ENCODE data around the gene C1QTNF8. TPM values are rescaled to one million over a fixed set of nuclear protein-coding genes. Genes with fewer than 3 reads are reported as not detected.

The C1QTNF8 gene
- total RNA-seq, 1 donor from 2014 or later, result not detected

GRCh38 chr16:1067629-1068028 lies 28.4 kb downstream of the C1QTNF8 start:
- ChIA-PET CTCF (no interaction called here), POLR2A (no interaction called here)
- no peak for TF ChIP-seq CTCF (IDR thresholded peaks at IDR 0.05)
- intact Hi-C loops (cut with micrococcal nuclease), result no loop called here
- no peak for ATAC-seq (ENCODE audit: low read depth)
- Mint-ChIP-seq H3K27ac (no peak overlapping the region), H3K9me3 (no peaks in the 10 kb centered on the region), H3K4me1 (no peaks in the 10 kb centered on the region), H3K36me3 (ENCODE audit: low read depth) (no peaks in the 10 kb centered on the region), H3K27me3 (peaks cover 27% of the 10 kb centered on the region), H3K4me3 (no peak overlapping the region)
- no peak for DNase-seq

- Mint-ChIP-seq H3K4me1 (no peaks in the 10 kb centered on the region), H3K4me3 (no peak overlapping the region), H3K9me3 (no peaks in the 10 kb centered on the region), H3K27me3 (peaks cover 21% of the 10 kb centered on the region), H3K36me3 (ENCODE audit: low read depth) (no peaks in the 10 kb centered on the region), H3K27ac (no peak overlapping the region)
- ChIA-PET POLR2A (no interaction called here), CTCF (no interaction called here)
- no peak for TF ChIP-seq CTCF (IDR thresholded peaks at IDR 0.05)
- intact Hi-C loops (cut with micrococcal nuclease), result no loop called here
- ATAC-seq (ENCODE audit: low read depth) (no peak), DNase-seq (no peak)
These were observed 29.4 kb downstream of the C1QTNF8 start for GRCh38 chr16:1066584-1067172.

GRCh38 chr16:1065469-1066128 lies 30.4 kb downstream of the C1QTNF8 start:
- TF ChIP-seq CTCF (IDR thresholded peaks at IDR 0.05), result no peak
- ChIA-PET CTCF (no interaction called here), POLR2A (no interaction called here)
- no peaks in the 10 kb centered on the region for H3K36me3 Mint-ChIP-seq (ENCODE audit: low read depth)
- no peaks in the 10 kb centered on the region for H3K9me3 Mint-ChIP-seq
- no peak for ATAC-seq (ENCODE audit: low read depth)
- intact Hi-C loops (cut with micrococcal nuclease), result no loop called here
- H3K4me3 Mint-ChIP-seq, result no peak overlapping the region
- H3K27me3 Mint-ChIP-seq, result peaks cover 19% of the 10 kb centered on the region
- no peaks in the 10 kb centered on the region for H3K4me1 Mint-ChIP-seq
- no peak for DNase-seq
- no peak overlapping the region for H3K27ac Mint-ChIP-seq

- H3K4me1 Mint-ChIP-seq, result no peaks in the 10 kb centered on the region
- no peak overlapping the region for H3K27ac Mint-ChIP-seq
- no peaks in the 10 kb centered on the region for H3K36me3 Mint-ChIP-seq (ENCODE audit: low read depth)
- ATAC-seq (ENCODE audit: low read depth) (no peak), DNase-seq (no peak)
- intact Hi-C loops (cut with micrococcal nuclease), result no loop called here
- CTCF ChIA-PET, result no interaction called here
- POLR2A ChIA-PET, result no interaction called here
- H3K9me3 Mint-ChIP-seq, result peaks cover 4% of the 10 kb centered on the region
- peaks cover 19% of the 10 kb centered on the region for H3K27me3 Mint-ChIP-seq
- no peak for TF ChIP-seq CTCF (IDR thresholded peaks at IDR 0.05)
- no peak overlapping the region for H3K4me3 Mint-ChIP-seq
These were observed 32.3 kb downstream of the C1QTNF8 start for GRCh38 chr16:1063728-1064127.

GRCh38 chr16:1062895-1063294 lies 33.1 kb downstream of the C1QTNF8 start:
- intact Hi-C loops (cut with micrococcal nuclease), result no loop called here
- Mint-ChIP-seq H3K27me3 (peaks cover 19% of the 10 kb centered on the region), H3K27ac (no peak overlapping the region), H3K36me3 (ENCODE audit: low read depth) (no peaks in the 10 kb centered on the region), H3K9me3 (peaks cover 4% of the 10 kb centered on the region), H3K4me3 (no peak overlapping the region), H3K4me1 (no peaks in the 10 kb centered on the region)
- no peak for TF ChIP-seq CTCF (IDR thresholded peaks at IDR 0.05)
- POLR2A ChIA-PET, result no interaction called here
- ATAC-seq (ENCODE audit: low read depth) (no peak), DNase-seq (no peak)
- CTCF ChIA-PET, result no interaction called here

Data from activated B cell treated with CpG ODN at 0.5 μM for 24 hours (primary cell).